NB4 (cell line): ENCODE results near the gene CLIP3.
"Not testable (repeated sequence)": the region's sequence is repeated elsewhere in the genome, so short reads cannot be mapped to it uniquely, and the experiment has no call there.

Source experiments
- DNase-seq: peaks from one replicate; pipeline ENCODE4 v3.0.0; 2010; ENCODE audit warnings: low read depth
- H3K4me3 ChIP-seq: one replicate; pipeline ENCODE4 v1.5.1; 2011; ENCODE audit warnings: mild to moderate bottlenecking, low read depth, low read length, moderate library complexity
- MYC ChIP-seq: IDR thresholded peaks from 2 replicates; pipeline ENCODE4 v1.6.1; 2011; ENCODE audit warnings: low read depth, low read length
- POLR2A ChIP-seq: IDR thresholded peaks from 2 replicates; pipeline ENCODE4 v1.6.1; 2011; ENCODE audit warnings: mild to moderate bottlenecking; ENCODE audit not compliant: insufficient read length; ENCODE audit errors: extremely low read depth
- TF ChIP-seq, protein P1 (sequence below): IDR thresholded peaks from 2 replicates; pipeline ENCODE4 v1.6.1; 2011; ENCODE audit warnings: low read depth, low read length
- TF ChIP-seq, protein P2 (sequence below): IDR thresholded peaks from one replicate; pipeline ENCODE4 v1.5.1; 2012; ENCODE audit warnings: low read depth, low read length

CLIP3 gene

DNA sequence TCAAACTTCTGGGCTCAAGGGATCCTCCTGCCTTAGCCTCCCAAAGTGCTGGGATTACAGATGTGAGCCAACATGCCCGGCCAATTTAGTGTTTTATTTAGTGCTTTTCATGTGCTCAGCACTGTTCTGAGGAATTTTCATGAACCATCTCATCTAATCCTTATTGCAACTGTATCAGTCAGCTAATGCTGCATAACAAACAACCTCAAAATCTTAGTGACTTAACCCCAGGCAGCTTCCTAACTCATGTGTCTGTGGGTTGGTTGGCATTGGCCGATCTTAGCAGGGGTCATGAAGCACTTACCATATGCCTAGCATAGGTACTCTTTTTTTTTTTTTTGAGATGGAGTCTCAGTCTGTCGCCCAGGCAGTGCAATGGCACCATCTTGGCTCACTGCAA lies 43.8 kb downstream of the CLIP3 start:
- no peak for DNase-seq
- no peak overlapping the region for H3K4me3 ChIP-seq
- TF ChIP-seq, protein P1, sequence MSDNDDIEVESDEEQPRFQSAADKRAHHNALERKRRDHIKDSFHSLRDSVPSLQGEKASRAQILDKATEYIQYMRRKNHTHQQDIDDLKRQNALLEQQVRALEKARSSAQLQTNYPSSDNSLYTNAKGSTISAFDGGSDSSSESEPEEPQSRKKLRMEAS, result no peak
- TF ChIP-seq POLR2A (no peak), MYC (no peak)
- TF ChIP-seq, protein P2, sequence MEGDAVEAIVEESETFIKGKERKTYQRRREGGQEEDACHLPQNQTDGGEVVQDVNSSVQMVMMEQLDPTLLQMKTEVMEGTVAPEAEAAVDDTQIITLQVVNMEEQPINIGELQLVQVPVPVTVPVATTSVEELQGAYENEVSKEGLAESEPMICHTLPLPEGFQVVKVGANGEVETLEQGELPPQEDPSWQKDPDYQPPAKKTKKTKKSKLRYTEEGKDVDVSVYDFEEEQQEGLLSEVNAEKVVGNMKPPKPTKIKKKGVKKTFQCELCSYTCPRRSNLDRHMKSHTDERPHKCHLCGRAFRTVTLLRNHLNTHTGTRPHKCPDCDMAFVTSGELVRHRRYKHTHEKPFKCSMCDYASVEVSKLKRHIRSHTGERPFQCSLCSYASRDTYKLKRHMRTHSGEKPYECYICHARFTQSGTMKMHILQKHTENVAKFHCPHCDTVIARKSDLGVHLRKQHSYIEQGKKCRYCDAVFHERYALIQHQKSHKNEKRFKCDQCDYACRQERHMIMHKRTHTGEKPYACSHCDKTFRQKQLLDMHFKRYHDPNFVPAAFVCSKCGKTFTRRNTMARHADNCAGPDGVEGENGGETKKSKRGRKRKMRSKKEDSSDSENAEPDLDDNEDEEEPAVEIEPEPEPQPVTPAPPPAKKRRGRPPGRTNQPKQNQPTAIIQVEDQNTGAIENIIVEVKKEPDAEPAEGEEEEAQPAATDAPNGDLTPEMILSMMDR, result no peak

DNA sequence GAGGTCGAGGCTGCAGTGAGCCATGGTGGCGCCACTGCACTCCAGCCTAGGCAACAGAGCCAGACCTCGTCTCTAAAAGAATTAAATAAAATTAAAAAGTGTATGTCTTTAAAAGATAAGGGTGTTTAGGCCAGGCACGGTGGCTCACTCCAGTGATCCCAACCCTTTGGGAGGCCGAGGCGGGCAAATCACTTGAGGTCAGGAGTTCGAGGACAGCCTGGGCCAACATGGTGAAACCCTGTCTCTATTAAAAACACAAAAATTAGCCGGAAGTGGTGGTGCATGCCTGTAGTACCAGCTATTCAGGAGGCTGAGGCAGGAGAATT lies 45.1 kb downstream of the CLIP3 start:
- TF ChIP-seq POLR2A, result no peak
- no peak for TF ChIP-seq MYC
- TF ChIP-seq, protein P2, result no peak
- TF ChIP-seq, protein P1, result no peak
- no peak overlapping the region for H3K4me3 ChIP-seq
- no peak for DNase-seq

DNA sequence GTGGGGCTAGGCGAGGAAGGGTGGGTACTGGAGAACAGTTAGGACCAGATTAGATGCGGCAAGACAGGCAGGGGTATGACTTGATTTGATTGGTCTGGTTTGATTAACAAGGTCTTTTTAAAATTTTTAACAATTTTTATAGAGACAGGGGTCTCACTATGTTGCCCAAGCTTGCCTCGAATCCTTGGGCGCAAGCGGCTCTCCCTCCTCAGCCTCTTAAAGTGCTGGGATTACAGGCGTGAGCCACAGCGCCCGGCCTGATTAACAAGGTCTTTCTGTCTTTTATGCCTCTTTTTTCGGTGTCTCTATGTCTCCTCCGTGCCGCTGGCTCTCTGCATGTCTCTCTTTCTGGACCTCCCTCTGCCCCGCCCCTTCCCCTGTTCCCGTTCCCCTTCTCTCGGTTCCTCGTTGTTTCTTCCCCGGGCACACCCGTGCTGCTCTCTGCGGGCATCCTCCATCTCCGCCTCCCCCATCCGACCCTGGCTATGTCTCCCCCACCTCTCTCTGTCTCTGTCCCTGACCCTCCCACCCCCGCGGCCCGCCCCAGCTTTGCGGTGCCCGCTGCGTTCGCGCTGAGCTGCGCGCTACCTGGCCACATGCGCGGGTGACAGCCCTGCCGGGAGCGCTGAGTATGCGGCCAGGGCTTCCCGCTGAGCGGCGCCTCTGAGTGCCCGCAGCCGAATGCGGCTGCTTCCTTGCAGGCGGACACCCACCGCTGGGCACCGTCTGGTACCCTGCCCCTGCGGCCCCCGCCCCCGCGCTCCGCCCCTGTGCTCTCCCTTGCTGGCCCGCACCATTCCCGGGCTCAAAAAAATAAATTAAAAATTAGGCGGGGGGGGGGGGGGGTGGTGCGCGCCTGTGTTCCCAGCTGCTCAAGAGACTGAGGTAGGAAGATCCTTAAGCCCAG lies 45.8 kb downstream of the CLIP3 start:
- peak; percentile 58 for DNase-seq
- no peak overlapping the region for H3K4me3 ChIP-seq
- TF ChIP-seq MYC (no peak), POLR2A (no peak)
- TF ChIP-seq, protein P2, result no peak
- TF ChIP-seq, protein P1, result no peak

DNA sequence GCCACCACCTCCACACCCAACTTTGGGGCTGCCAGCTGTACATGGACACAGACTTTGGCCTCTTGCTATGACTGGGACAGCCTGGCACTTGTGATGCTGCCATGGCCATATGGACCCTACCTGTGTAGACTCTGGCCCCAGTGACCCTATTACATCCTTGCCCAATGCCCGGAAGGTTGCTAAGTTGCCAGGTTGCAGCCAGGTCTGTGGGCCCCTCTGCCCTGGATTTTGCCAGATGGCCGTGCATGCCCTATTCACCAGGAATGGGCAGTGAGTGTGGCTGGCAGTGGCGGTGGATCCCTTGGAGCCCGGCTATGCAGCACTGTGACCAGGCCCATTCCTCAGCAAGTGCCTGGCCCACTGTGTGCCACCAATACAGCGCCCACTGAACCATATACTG lies 46.6 kb downstream of the CLIP3 start:
- TF ChIP-seq MYC (no peak), POLR2A (no peak)
- TF ChIP-seq, protein P2, result no peak
- TF ChIP-seq, protein P1, result no peak
- H3K4me3 ChIP-seq, result no peak overlapping the region
- DNase-seq, result no peak

DNA sequence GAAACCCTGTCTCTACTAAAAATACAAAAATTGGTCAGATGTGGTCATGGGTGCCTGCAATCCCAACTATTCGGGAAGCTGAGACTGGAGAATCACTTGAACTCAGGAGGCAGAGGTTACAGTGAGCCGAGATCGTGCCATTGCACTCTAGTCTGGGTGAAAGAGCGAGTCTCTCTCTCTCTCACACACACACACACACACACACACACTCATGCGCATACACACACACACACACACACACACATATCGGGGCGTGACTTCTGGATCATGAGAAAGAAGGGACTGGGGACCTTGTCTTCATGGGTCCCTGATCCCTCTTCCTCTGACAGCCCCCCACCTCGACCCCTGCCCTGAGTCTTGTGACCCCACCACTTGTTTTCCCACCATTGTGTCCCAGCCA lies 49.5 kb downstream of the CLIP3 start:
- DNase-seq, result no peak
- no peak for TF ChIP-seq MYC
- TF ChIP-seq, protein P1, result no peak
- no peak for TF ChIP-seq POLR2A
- TF ChIP-seq, protein P2, result no peak
- no peak overlapping the region for H3K4me3 ChIP-seq

DNA sequence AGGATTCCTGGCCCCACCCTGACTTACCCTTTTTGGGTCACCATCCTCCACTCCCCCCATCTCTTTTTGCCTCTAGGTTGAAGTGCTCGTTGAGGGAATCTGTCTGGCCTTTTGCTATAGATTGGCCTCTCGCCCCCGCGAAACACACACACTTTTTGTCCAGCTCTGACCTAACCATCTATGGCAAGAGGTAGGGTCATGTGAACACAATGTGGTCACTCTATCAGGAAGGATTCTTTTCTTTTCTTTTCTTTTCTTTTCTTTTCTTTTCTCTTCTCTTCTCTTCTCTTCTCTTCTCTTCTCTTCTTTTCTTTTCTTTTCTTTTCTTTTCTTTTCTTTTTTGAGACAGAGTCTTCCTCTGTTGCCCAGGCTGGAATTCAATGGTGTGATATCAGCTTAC lies 51.7 kb downstream of the CLIP3 start:
- not testable (repeated sequence) for DNase-seq, H3K4me3 ChIP-seq
